Measurements from ENCODE around the gene TSHZ1.
A peak's percentile ranks its signal among the peaks of the same experiment; 100 is the strongest.

TSHZ1 gene

GRCh38 chr18:75222407-75222806, 11.8 kb downstream of the TSHZ1 start:
- no peak for DNase-seq

DNA sequence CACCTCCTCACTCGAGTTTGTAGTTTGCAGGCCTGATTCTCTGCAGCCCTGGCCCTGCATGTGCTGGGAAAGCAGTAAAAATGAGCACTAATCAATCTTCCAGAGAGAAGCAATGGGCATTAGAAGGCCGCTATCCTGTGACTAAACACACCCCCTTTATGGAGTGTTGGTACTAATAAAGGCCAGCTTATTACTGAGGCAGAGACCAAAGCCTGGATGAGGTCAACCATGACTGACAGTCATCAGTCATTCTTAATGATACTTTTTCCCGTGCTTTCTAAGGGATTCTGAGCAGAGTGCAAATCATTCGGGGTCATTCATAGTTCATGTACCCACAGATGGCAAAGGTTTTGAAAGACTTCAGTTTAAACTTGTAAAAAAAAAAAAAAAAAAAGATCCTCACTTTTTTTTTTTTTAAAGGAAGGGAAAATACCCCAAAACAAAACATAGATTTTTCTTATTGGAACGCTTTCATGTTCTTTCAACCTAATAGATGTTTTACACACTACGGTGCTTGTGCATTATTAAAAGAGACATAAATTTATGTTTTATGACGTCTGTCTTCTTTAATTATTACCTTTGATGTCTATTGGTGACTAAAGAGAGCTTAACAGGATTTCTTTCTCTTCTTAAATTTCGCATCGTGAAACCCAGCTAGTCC, 13.2 kb downstream of the TSHZ1 start:
- no peak for DNase-seq

GRCh38 chr18:75226286-75226955, 15.8 kb downstream of the TSHZ1 start:
- no peak for DNase-seq

DNA sequence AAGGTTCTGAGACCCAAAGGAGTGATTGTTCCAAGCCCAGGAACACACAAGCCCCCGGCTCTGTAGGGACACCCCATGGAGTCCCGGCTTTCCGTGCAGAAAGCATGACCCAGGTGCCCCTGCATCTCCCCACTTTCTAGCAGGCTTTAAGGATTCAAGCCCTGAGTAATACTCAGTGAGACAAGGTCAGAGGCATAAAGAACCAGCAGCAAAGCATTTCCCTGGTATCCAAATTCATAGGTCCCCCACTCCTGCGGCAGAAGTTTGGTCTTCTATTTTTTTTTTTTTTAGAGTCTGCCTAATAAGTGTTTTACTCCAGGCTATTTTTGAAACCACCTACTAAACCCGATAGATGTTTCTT, 16.3 kb downstream of the TSHZ1 start:
- DNase-seq = no peak

- DNase-seq = no peak
Observed at GRCh38 chr18:75227535-75228296, 17.1 kb downstream of the TSHZ1 start.

GRCh38 chr18:75228967-75229366, 18.4 kb downstream of the TSHZ1 start:
- DNase-seq = no peak

GRCh38 chr18:75229437-75229836, 18.8 kb downstream of the TSHZ1 start:
- DNase-seq = no peak

DNA sequence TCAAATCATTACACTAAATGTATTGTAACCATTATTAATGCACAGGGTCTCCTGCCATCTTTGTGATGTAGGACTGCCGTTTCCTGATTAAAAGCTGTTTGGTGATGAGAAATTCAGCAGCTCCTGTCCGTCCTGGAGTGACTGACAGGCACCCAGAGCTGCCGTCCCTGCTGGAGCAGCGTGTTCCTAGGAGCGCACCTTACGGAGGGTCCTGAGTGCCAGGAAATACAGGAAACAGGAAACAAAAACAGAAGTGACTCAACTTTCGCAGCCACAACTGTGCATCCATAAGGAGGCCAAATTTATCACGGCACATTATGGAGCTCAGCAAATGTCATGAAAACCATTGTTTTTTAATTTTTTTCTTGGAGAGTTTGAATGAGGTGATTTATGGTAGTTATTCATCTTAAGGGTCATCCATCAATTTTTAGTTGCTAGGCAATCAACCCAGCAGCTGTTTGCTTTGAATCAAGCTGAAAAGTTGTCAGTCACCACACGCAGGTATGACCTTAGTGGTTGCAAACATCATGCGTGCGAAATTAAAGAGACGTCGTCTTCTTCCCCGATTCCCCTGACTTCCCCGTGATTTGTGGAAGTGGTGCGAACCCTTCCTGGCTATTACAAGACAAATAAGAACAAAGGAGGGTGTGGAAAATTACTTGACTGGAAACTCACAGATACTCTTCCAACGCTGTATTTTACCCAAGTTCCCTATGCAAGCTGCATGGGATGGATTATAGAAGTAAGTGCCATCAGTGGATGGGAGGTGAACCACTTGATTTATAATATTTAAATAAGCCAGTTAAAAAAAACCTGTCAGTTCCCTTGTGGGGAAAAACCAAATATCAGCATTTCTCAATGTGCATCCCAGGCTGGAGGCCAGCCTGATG, 19.8 kb downstream of the TSHZ1 start:
- DNase-seq = no peak

GRCh38 chr18:75231053-75231406, 20.4 kb downstream of the TSHZ1 start:
- no peak for DNase-seq

GRCh38 chr18:75234901-75235300, 24.3 kb downstream of the TSHZ1 start:
- DNase-seq = no peak

GRCh38 chr18:75235896-75236295, 25.3 kb downstream of the TSHZ1 start:
- DNase-seq = no peak

GRCh38 chr18:75238100-75238499, 27.5 kb downstream of the TSHZ1 start:
- no peak for DNase-seq

DNA sequence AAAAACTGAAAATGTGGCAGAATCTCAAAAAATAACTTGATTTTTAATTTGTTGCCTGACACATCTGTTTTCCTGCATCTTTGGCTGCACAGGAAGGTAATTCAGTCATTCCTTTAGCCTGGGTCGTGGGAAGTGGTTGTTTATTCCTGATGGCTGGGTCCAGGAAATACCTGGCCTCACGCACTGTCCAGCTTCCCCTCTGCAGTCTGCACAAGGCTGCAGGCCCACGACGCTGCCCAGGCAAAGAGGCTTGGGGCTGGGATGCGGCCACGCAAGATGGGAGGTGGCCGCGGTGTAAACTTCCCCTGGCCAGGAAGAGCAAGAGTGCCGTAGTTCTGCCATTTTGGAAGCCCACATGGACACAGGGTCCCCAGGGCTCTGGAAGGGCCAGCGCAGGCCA, 28.2 kb downstream of the TSHZ1 start:
- DNase-seq = no peak

- DNase-seq = peak; percentile 91
Observed at GRCh38 chr18:75240433-75240832, 29.8 kb downstream of the TSHZ1 start.

GRCh38 chr18:75241705-75242104, 31.1 kb downstream of the TSHZ1 start:
- no peak for DNase-seq

DNA sequence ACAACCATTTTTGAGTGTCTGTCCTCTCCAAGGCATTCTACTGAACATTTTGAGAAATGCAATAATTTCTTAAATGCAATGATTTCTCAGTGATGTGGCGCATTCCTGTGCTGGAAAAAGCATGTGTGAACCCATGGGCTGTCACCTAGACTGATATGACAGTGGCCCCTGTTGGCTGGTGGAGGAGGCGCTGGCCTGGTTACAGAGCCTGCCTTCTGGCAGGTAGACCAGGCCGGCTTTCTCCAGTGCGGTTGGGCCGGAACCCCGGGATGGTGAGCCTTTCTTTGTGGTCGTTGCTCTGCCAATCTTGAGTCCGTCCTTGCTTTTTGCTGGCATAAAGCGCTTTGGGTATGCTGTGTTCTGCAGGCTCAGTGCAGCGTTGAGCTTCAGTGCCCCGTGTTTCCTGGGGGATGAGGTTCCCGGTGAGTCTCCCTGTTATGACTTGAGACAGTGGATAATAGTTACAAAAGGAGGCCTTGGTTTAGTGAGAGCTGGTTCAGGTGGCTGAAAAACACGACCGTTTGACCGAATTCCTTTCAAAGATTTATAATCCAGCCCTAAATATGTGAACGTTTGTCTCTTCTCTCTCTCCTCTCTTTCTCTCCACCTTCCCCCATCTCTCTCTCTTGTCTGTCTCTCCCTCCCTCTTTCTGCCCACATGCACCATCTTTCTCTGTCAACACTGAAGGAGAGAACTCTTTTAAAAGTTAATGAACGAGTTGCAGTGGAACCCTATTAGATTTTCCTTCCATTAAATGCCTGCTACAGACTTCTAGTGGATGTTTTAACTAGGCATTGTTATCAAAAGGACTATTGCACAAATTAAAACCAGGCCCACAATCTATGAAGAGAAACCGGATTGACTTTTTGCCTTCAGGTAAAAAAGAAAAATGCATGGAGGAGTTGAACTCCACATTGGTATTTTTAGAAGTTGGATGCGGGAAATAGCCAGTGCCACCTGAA, 34.0 kb downstream of the TSHZ1 start:
- no peak for DNase-seq

GRCh38 chr18:75246721-75247610, 36.4 kb downstream of the TSHZ1 start:
- DNase-seq = peak; percentile 27

GRCh38 chr18:75247611-75248421, 37.2 kb downstream of the TSHZ1 start:
- DNase-seq = peak; percentile 79

DNA sequence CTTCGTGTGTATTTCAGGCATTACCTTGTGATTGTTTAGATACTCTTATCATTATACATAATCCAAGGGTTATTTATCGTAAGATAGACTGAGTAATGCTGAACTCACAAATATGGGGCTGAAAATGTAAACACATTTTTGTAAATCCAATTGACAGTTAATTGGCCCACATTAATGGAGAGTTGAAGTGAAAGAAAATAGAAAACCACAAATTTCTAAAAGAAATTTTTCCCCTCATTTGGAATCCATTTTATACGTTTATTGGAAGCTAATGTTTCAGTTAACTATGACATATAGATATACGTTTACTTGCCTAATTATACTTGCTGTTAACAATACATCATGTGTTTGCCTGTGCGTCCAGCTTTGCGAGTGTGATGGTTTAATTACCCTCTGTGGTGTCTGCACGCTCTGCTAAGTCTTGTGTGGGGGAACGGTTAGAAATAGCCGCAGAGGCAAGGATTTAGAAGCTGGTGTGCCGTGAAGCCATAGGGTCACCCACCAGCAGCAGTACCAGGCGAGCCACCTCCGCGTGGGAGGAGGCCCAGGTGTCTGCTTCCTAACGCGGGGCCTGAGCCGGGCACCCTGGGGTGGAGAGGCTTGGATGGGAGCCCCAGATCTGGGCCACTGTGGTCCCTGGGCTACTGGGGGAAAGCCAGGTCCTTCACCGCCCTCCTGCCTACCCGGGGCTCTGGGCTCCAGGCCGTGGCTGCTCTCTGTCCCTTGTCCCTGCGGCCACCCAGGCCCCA, 38.0 kb downstream of the TSHZ1 start:
- no peak for DNase-seq

All from OCI-M1 (cell line).